Activated naive CD4-positive, alpha-beta T cell treated with Interleukin-2 at 50 U/mL for 16 hours (primary cell): ENCODE results near the gene ADGRV1.
"Not testable (repeated sequence)": the region's sequence is repeated elsewhere in the genome, so short reads cannot be mapped to it uniquely, and the experiment has no call there.

Source experiments
- DNase-seq: peaks from one replicate; pipeline ENCODE4 v3.0.0-alpha.2; 2020

Gene ADGRV1

GRCh38 chr5:90915393-90915792 lies 356.8 kb downstream of the ADGRV1 start:
- DNase-seq: no peak

DNA sequence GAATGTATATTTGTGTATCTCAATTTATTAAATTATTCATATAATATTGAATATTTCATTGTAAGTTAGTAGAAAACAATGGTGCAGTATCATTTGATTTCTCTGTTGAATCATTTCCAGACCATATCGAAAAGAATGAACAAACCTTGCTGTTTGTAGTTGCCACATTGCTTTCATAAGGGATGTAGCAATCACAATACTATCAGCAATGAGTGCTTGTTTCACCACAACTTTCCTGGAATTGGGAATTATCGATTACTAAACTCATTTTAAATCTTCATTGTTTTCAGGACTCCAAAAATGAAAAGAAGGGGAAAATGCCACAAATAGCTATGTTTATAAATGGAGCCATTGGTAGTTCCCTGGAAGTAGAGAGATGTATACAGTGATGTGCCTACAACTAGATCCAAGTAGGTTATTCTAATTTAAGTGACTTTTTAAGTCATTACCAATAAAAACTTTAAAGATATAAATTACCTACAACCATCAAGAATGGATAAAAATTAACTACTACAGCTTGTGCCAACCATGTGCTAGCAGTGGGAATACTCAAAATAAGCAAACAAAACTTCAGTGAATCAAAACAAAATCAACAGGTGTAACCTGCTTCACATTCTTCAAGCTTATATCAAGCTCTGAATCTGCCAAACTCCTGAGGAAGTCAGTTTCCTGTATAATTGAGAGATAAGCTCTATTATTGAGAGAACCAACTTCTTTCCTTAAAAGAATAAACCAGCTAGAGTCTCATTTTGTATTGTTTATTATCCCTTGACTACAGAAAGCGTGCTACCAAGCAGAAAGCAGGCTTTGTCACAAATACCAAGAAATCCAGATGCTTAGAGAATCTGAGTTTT lies 358.6 kb downstream of the ADGRV1 start:
- no peak for DNase-seq

DNA sequence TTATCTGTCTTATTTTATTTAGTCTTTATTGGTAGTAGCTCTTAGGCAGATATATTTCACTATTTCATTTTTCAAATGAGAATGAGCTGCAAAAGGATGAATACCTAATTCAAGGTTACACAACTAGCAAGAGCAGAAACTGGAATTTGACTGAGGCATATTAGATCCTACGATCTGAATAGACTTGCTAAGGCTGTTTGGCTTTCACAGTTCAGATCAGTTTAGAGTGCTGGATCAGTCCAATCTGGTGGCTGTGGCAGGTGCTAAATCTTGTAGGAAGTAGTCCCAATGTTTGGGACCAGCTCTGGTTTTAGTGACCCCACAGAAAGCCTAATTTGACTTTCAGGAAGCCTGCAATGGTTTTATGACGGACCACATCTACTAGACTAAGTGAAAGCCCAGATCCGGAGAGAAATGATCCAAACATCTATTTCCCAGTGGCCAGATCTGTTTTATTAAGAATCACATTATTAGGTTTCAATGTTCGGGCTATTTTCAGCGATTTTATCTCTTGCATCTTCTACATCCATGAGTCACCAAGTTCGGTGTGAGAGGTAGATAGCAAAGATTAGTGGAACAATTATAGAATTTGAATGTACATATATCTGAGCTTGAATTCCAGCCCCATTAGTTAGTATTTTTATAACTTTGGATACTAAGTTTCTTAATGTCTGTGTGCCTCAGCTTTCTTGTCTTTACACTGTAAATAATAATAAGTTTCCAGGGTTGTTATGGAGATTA lies 359.5 kb downstream of the ADGRV1 start:
- DNase-seq: no peak

GRCh38 chr5:90921418-90921973 lies 362.9 kb downstream of the ADGRV1 start:
- DNase-seq: no peak

- not testable (repeated sequence) for DNase-seq
Observed at GRCh38 chr5:90924222-90924621, 365.6 kb downstream of the ADGRV1 start.

GRCh38 chr5:90929013-90929839 lies 370.6 kb downstream of the ADGRV1 start:
- not testable (repeated sequence) for DNase-seq

GRCh38 chr5:90930062-90930461 lies 371.5 kb downstream of the ADGRV1 start:
- DNase-seq: no peak

- no peak for DNase-seq
Observed at GRCh38 chr5:90930756-90931431, 372.3 kb downstream of the ADGRV1 start.

DNA sequence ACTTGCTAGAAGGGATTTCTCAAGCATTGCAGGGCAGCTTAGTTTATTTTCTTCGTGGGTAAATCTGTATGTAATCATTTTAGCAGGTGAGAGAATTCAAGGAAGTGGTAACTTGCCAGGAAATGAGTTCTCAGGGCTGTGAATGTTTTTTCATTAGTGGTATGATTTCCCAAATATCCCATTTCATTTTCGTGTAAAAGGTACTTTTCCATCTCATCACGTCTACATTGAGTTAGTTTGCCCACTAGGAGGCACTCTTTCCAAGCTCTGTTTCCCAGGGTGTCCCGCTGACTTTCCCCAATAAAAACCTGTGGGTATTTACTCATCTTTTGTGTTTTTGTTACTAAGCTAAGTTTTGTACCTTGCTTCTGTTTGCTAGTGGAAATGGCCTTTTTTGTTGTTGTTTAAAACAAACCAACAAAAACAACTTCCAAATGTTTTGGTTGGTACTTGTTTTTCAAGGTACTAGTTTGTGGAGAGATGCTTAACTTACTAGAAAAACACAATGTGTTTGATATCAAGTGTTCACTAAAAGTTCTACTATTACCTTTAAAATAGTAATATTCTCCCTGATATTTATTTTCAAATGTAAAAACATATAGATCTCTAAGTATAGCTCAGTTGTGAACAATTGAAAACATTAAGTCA lies 373.6 kb downstream of the ADGRV1 start:
- peak; percentile 17 for DNase-seq

- no peak for DNase-seq
Observed at GRCh38 chr5:90933298-90933697, 374.7 kb downstream of the ADGRV1 start.

GRCh38 chr5:90934091-90934719 lies 375.6 kb downstream of the ADGRV1 start:
- no peak for DNase-seq

DNA sequence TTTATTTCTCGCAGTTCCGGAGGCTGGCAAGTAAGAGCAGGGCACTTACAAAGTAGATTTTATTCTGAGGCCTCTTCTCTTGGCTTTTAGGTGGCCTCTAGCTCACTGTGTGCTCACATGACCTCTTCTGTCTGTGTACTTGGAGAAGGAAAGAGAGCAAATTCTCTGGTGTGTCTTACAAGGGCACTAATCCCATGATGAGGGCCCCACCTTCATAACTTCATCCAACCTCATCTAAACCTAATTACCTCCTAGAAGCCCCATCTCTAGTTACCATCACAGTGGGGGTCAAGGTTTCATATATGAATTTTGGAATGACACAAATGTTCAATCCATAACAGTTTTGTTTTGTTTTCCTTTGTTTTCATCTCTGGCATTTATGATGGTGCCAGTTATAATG lies 376.1 kb downstream of the ADGRV1 start:
- no peak for DNase-seq

- no peak for DNase-seq
Observed at GRCh38 chr5:90939211-90939610, 380.6 kb downstream of the ADGRV1 start.

DNA sequence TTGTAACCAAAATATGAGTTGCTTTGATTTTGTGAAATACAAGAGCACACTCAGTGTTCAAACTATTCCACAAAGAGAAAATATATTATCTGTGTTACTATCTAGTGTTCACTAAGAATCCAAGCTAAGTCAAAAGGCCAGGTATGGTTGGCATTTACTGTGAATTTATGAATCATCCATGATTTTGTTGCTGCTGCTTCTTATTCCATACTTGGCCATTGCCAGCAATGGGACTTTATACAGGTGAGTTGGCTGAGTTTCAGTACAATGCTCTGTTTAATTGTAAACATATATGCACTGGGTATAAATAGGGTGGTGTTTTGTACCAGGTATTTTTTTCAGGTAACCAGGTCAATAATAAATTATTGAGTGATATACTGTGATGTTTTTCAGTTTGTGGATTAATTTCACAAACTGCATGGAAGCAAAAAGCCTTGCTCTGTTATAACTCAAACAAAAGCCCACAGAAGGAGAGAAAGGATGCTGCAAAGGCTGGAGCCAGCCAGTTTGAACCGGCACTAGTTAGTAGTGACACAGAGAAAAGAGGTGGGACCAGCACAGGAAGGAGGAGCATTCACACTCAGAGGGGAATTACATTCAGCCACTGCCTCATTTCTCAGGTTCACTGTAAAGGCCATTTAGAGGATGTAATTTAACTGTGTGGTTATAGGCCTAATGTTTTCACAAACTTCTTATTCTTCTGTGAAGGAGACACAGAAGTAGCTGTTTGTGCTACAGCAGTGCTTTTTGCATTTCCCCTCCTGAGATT lies 381.8 kb downstream of the ADGRV1 start:
- DNase-seq: peak; percentile 3

DNA sequence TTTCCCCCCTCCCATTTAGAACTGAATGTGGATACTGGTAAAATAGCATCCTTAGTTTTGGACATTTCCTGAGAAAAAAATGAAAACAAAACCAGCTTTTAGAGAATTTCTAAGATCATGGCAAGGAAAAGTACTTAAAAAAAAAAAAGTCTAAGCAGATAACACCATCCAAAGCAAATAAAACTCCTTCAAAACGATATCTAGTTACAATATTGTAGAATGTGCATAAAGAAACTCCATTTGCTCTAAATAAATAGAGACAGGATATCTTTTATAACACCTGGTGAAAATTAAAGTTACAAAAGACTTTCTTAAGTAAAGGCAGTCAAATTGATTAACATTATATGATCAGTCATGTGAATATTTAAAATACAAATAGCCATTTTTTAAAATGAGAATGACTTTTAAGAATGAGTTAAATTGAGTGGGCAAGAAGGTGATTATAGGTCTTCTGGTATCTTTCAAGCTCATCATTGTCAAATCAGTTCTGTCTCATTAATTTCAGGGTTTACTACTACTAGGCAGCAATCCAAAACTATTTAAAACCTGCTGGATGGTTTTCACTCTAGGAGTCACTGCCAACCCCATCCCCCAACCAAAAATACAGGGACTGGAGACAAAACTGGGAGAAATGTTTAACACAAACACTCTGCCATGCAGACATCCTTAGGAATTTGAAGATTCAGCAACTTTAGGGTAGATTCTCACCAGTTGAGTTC lies 382.6 kb downstream of the ADGRV1 start:
- DNase-seq: no peak

DNA sequence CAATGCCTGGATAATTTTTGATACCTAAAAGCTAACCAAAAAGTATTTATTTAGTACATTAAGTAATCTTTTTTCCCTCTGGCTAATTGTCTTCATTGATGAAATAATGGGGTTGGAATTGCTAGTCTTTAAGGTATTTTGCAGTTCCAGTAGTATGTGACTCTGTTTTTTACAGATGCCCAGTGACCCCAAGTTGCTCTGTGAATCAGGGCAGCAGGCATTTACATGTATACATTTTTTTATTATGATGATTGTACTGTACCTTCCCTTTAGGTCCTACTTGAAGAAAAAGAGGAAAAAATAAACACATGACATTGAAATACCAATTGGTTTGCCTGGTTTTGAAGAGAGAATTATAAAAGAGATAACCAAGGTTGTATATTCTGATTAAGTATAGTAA lies 385.5 kb downstream of the ADGRV1 start:
- no peak for DNase-seq

- no peak for DNase-seq
Observed at GRCh38 chr5:90947667-90948066, 389.1 kb downstream of the ADGRV1 start.

DNA sequence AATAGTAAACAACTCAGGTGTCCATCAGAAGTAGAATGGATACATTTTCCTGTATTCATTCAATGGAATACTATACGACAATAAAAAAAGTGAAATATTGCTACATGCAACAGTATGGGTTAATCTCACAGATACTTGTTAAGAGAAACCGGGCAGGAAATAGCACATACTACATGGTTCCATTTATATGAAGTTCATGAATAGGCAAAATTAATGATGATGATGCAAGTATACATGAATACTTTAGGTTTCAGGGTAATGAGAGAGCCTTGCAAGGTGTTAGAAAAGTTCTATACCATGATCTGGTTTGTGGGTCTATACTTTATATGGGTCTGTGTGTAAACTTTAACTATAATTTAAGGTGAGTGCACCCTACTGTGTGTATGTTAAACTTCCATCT lies 390.4 kb downstream of the ADGRV1 start:
- DNase-seq: no peak

- no peak for DNase-seq
Observed at GRCh38 chr5:90949469-90950358, 391.1 kb downstream of the ADGRV1 start.
